Activated CD4-positive, alpha-beta T cell treated with anti-CD3 and anti-CD28 coated beads, Interleukin-2, amount 10 ng/mL, durations not matched to agents 7 days and 5 days (primary cell): ENCODE results near the gene SDR9C7. TPM values are rescaled to one million over a fixed set of nuclear protein-coding genes. Genes with fewer than 3 reads are reported as not detected.

Experiments
- CTCF ChIA-PET: fragments of 350-600 bp; sonication (Branson Sonifier 250); formaldehyde crosslinking; loops from one replicate; lab custom pipeline; 2021; ENCODE audit warnings: antibody characterized with exemption; lab: Charles Lee
- POLR2A ChIA-PET: fragments of 350-600 bp; sonication (Branson Sonifier 250); formaldehyde crosslinking; loops from one replicate; lab custom pipeline; 2021; ENCODE audit warnings: antibody characterized with exemption; lab: Charles Lee
- DNase-seq: peaks from one replicate; pipeline ENCODE4 v3.0.0-alpha.2; 2020
- H3K27ac Mint-ChIP-seq: one replicate; pipeline ENCODE4 v1.8.0; 2021; ENCODE audit warnings: mild to moderate bottlenecking, moderate library complexity, mixed read lengths
- H3K27me3 Mint-ChIP-seq: one replicate; pipeline ENCODE4 v1.8.0; 2021; ENCODE audit warnings: mixed read lengths
- H3K36me3 Mint-ChIP-seq: one replicate; pipeline ENCODE4 v1.8.0; 2021; ENCODE audit warnings: low read depth, mixed read lengths
- H3K4me1 Mint-ChIP-seq: one replicate; pipeline ENCODE4 v1.8.0; 2021; ENCODE audit warnings: mixed read lengths
- H3K4me3 Mint-ChIP-seq: one replicate; pipeline ENCODE4 v1.8.0; 2021; ENCODE audit warnings: mild to moderate bottlenecking, moderate library complexity, mixed read lengths
- H3K9me3 Mint-ChIP-seq: one replicate; pipeline ENCODE4 v1.8.0; 2021; ENCODE audit warnings: mixed read lengths
- total RNA-seq, 2 experiments: library from RNA; stranded (reverse); gene quantifications; one replicate each; pipeline ENCODE4 v1.2.3, GENCODE V29; 2021

Gene SDR9C7
- total RNA-seq, 2 experiments from 2014 or later, result not detected

- DNase-seq, result no peak
- Mint-ChIP-seq H3K36me3 (no peaks in the 10 kb centered on the region), H3K4me1 (no peaks in the 10 kb centered on the region), H3K4me3 (no peak overlapping the region), H3K27me3 (peaks cover 7% of the 10 kb centered on the region), H3K27ac (no peak overlapping the region), H3K9me3 (peaks cover 13% of the 10 kb centered on the region)
- ChIA-PET CTCF (no interaction called here), POLR2A (no interaction called here)
These were observed 56.8 kb downstream of the SDR9C7 start for GRCh38 chr12:56877195-56878009.

GRCh38 chr12:56874821-56875220 lies 59.4 kb downstream of the SDR9C7 start:
- no peaks in the 10 kb centered on the region for H3K4me1 Mint-ChIP-seq
- POLR2A ChIA-PET, result no interaction called here

GRCh38 chr12:56873382-56873781 lies 60.8 kb downstream of the SDR9C7 start:
- ChIA-PET POLR2A (no interaction called here), CTCF (no interaction called here)
- peaks cover 17% of the 10 kb centered on the region for H3K27me3 Mint-ChIP-seq
- no peak overlapping the region for H3K4me3 Mint-ChIP-seq
- no peaks in the 10 kb centered on the region for H3K9me3 Mint-ChIP-seq
- H3K36me3 Mint-ChIP-seq, result no peaks in the 10 kb centered on the region
- H3K27ac Mint-ChIP-seq, result no peak overlapping the region
- DNase-seq, result no peak
- no peaks in the 10 kb centered on the region for H3K4me1 Mint-ChIP-seq

More at GRCh38 chr12:56874821-56875220, 59.4 kb downstream of the SDR9C7 start:
- DNase-seq, result no peak
- Mint-ChIP-seq H3K27me3 (peaks cover 11% of the 10 kb centered on the region), H3K27ac (no peak overlapping the region), H3K9me3 (no peaks in the 10 kb centered on the region), H3K4me3 (no peak overlapping the region), H3K36me3 (no peaks in the 10 kb centered on the region)
- CTCF ChIA-PET, result no interaction called here

Other genes with a start within 250 kb of the SDR9C7 start
- gene PTGES3, start 246.1 kb downstream of the SDR9C7 start, total RNA-seq, result 100 to 1,000 TPM; 218 to 236 TPM
- 100 to 1,000 TPM; 805 to 843 TPM for gene NACA, start 209.1 kb downstream of the SDR9C7 start, total RNA-seq
- 10 to 100 TPM; 48.0 to 52.9 TPM for gene PRIM1, start 182.1 kb downstream of the SDR9C7 start, total RNA-seq
- 1 to 10 TPM; 3.1 to 3.8 TPM for gene HSD17B6, start 171.1 kb downstream of the SDR9C7 start, total RNA-seq
- gene RDH16, start 23.2 kb upstream of the SDR9C7 start, total RNA-seq, result under 1 TPM; 0.31 to 0.35 TPM
- gene ZBTB39, start 72.1 kb upstream of the SDR9C7 start, total RNA-seq, result 1 to 10 TPM; 8.8 to 9.5 TPM
- gene TAC3, start 82.1 kb upstream of the SDR9C7 start, total RNA-seq, result under 1 TPM in 1 of 2 experiments, not detected in 1; 0.25 TPM
- 1 to 10 TPM; 1.4 to 2.9 TPM for gene MYO1A, start 115.7 kb upstream of the SDR9C7 start, total RNA-seq
- gene NEMP1, start 144.4 kb upstream of the SDR9C7 start, total RNA-seq, result 10 to 100 TPM; 50.2 to 54.3 TPM
- 1 to 10 TPM; 5.5 to 6.8 TPM for gene NAB2, start 154.7 kb upstream of the SDR9C7 start, total RNA-seq
- 100 to 1,000 TPM; 239 to 242 TPM for gene STAT6, start 177.0 kb upstream of the SDR9C7 start, total RNA-seq
- under 1 TPM; 0.94 TPM for gene LRP1, start 194.1 kb upstream of the SDR9C7 start, total RNA-seq
- gene LRP1-AS, start 213.2 kb upstream of the SDR9C7 start, total RNA-seq, result not detected